HG03354 (cell line): ENCODE data around the gene ARL2BP.

ENCODE experiments used
- ATAC-seq: cut with Tn5 transposase; IDR thresholded peaks from one replicate; pipeline ENCODE4 v1.9.1; 2021; ENCODE audit warnings: mild to moderate bottlenecking; ENCODE audit not compliant: unreplicated experiment, poor library complexity, severe bottlenecking

Gene ARL2BP

DNA sequence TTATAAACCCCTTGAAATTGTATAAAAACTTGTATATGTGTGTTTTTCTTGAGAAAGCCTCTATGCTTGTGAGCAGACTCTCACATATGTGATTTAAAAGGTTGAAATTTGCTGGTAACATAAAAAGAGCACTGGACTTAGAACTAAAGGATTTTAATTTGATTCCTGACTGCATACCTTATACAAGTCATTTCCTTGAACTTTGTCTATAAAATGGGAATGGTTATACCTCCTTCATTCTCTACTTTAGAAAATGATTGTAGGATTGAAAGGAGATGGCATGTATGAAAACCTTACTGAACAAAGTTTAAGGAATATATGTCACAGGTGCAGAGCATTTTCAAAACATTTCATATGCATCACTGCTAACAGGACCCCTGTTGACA, 10.4 kb upstream of the ARL2BP start:
- ATAC-seq = no peak

GRCh38 chr16:57235128-57236021, 9.7 kb upstream of the ARL2BP start:
- ATAC-seq = no peak

DNA sequence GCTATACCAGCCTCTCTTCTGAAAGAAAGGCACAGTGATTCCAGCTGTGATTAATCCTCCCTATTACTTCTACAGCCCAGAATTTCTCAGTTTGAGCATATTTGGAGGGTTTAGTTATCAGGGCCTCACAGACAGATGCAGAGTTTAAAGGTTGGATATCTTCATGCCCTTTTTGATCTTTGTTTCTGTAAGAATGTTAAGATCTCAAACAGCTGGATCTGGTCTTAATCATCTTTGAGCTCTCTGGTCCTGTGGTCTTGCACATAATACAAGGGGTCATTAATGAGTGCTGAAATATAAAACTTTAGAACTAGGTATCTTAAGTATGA, 9.1 kb upstream of the ARL2BP start:
- no peak for ATAC-seq

GRCh38 chr16:57238682-57239081, 6.4 kb upstream of the ARL2BP start:
- no peak for ATAC-seq

DNA sequence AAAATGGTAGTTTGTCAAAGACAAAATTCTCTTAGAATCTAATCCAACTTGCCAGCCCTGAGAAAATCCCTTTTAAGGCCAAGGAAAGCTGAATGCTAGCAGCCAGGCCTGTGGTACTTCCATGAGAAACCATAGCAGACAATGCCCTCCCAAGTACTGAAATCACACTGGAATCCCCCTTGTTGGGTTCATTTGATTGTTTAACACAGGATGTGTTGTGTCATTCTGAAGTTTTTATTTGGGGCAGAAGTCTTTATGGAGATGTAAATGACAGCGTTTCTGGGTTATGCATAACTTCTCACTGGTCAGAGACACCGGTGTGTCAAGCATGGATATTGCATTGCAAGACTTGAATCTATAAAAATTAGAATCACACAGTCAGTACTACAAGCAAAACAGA, 6.0 kb upstream of the ARL2BP start:
- ATAC-seq = no peak

DNA sequence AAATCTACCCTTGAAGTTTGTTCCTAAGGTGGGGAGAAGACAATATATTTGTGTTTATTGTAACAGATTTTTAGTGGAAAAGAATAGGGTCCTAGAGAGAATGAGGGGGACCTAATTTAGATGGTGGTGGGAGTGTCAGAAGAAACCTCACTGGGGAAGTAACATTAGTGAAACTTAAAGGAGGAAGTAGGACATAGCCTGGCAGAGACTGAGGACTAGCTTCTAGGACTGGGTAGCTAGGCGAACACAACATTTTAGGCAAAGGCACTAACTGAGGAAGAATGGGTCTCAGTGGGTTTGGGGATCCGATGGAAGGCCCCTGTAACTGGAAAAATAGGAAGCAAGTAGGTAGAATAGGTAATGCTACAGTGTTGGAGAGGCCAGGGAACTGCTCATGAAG, 4.2 kb upstream of the ARL2BP start:
- no peak for ATAC-seq

DNA sequence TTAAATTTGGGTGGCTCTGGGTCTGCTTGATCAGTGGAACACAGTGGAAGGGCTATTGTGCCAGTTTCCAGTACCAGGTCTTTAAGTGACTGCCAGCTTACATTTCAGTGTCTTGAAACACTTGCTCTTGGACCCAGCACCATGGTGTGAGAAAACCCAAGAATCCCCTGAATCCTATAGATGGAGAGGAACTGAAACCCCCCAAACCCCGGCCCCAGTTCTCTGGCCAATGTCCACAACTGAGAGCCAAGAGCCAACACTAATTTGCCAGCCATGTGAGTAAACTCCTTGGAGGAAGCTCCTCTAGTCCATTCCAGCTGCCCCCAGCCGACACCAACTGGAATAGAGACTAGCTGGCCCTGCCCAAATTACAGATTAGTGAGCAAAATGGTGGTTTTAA, 2.4 kb upstream of the ARL2BP start:
- ATAC-seq = no peak

DNA sequence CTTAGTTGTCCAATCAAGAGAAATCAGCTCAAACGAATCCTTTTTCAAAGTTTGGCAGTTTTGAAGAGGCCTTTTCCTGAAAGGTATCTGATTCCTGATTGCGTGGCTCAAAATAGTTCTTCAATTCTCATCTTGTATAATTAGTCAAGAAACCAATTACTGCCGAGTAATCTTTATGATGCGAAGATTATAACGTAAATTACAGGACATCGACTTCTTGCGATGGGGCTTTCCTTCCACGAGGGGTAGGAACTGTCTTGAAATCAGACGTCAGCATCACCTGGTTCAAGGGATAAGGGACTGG, 644 bp upstream of the ARL2BP start:
- peak; percentile 36 for ATAC-seq

DNA sequence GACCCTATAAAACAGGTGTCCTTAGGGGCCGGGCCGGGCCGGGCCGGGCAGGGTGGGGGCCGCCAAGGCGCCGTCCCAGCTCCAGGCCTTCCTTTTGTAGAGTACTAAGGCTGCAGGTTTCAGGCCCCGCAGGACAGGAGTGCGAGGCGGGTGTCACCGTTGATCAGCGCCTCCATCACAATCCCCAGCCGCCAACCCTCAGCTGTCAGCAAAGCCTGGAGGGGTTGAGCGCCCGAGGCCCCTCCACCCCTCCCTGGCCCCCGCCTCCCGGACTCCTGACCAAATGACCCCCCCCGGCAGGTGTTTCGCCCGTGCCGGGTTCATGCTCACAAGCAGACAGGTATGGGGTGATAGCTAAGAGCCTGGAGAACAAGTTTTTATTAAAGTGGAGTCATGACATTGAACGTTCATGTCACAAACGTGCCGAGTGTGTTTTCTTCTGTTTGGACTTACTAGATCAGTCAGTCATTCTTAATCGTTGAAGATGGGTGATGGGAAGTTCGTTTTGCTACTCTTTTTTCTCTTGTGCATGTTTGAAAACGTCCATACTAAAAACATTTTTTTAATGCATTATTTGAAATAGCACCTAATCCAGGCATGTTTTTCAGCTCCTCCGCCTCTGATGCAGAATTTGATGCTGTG, 534 bp downstream of the ARL2BP start:
- ATAC-seq = peak; percentile 33

DNA sequence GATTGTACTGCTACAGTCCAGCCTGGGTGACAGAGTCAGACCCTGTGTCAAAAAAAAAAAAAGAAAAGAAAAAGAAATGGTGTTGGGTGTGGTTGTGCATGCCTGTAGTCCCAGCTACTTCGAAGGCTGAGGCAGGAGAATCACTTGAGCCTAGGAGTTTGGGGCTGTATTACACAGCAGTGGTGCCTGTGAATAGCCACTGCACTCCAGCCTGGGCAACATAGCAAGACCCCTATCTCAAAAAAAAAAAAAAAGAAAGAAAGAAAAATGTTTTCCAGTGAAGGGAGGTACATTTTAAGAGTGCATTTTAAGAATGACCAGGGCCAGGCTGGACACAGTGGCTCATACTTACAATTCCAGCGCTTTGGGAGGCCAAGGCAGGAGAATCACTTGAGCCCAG, 6.3 kb downstream of the ARL2BP start:
- ATAC-seq = no peak

- no peak for ATAC-seq
Measured at GRCh38 chr16:57252148-57252721, 7.2 kb downstream of the ARL2BP start.

GRCh38 chr16:57253466-57253865, 8.4 kb downstream of the ARL2BP start:
- no peak for ATAC-seq

- no peak for ATAC-seq
Measured at GRCh38 chr16:57255686-57256415, 10.8 kb downstream of the ARL2BP start.

- ATAC-seq = no peak
Measured at GRCh38 chr16:57256601-57257395, 11.7 kb downstream of the ARL2BP start.

GRCh38 chr16:57257455-57258070, 12.5 kb downstream of the ARL2BP start:
- ATAC-seq = no peak

- no peak for ATAC-seq
Measured at GRCh38 chr16:57258226-57258909, 13.3 kb downstream of the ARL2BP start.

- no peak for ATAC-seq
Measured at GRCh38 chr16:57258910-57259475, 13.9 kb downstream of the ARL2BP start.

DNA sequence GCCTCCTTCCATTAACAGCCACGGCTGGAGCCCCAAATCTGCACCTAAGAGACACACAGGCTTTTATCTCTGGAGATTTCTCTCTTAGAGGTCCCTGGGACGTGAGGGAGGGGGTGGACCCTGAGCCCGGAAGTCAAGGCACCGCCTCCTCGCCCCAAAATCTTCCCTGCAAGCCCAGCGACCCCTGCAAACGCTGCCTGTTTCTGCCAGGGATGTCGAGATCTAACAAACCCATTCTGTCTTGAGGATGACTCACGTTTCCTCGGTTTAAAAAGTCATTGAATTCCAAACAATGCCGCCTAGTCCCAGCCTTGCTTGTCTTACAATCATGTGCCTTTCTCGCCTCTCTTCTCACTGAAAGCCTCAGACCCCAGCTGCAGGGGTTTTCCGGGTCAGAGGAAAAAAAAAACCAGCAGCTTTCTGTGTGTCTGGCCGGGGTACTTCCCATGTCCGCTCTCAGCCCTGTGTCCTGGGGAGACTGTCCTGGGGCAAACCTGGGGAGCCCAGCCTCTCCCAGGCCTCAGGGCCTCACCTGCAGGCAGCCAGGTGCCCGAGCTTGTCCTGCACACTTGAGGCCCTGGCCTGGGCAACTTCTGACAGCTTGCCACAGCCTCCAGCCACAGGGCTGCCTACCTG, 15.4 kb downstream of the ARL2BP start:
- peak; percentile 75 for ATAC-seq
